ENCODE results near the gene CPSF6.

GRCh38 chr12:69254046-69254445 is 14.7 kb downstream of the CPSF6 start:
- peak in 2 of 3 donors; percentile 25 to 28 for TF ChIP-seq CTCF (IDR thresholded peaks at IDR 0.05)
- no peak for TF ChIP-seq POLR2AphosphoS5 (IDR thresholded peaks at IDR 0.05)

All from breast epithelium (tissue), 3 donors.